ENCODE data around the gene NLGN1. TPM values are rescaled to one million over a fixed set of nuclear protein-coding genes. Genes with fewer than 3 reads are reported as not detected.

Gene NLGN1
- total RNA-seq, 5 donors from 2014 or later (not counting 1 experiment from before 2014, with no cell fraction given), result 0.18 TPM; not detected in 4

DNA sequence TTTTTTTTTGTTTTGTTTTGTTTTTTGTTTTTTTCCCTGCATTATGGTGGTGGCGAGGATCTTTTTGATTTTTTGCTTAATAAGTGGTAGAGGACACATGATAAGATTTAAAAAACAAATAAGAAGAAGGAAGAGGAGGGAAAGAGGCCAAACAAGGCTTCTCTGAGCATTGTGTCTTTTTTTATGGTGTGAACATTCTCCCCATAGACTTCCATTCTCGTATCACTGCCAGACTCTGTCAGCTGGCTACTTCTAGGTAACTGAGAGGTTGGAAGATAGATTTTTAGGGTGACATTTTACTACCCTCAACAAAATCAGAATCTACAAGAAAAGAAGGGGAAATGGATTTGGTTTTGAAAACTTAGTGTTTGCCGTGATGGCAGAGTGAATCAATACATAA is 3.8 kb downstream of the NLGN1 start:
- H3K36me3 Mint-ChIP-seq, result no peaks in the 10 kb centered on the region
- Histone ChIP-seq H3K4me1 (ENCODE audit: control insufficient read depth in 1 of 2, extremely low read depth in 1 of 2, insufficient read depth in 2 of 2, low read length in 2 of 2) (peaks cover 4 to 10% of the 10 kb centered on the region in 2 experiments), H3K9me3 (no peaks in the 10 kb centered on the region), H3K27me3 (replicated peaks in 1 of 2; ENCODE audit: control insufficient read depth in 2 of 2, extremely low read depth in 1 of 2, insufficient read depth in 2 of 2, low read length in 1 of 2) (peaks cover 2 to 14% of the 10 kb centered on the region in 2 experiments), H3K27ac (ENCODE audit: low read length) (no peak overlapping the region), H3K4me3 (ENCODE audit: control insufficient read depth in 1 of 2, extremely low read depth in 1 of 2, low read length in 1 of 2) (no peak overlapping the region), H3K36me3 (ENCODE audit: control insufficient read depth in 2 of 2, extremely low read depth in 1 of 2, insufficient read depth in 1 of 2, low read length in 1 of 2) (no peaks in the 10 kb centered on the region)
- H3K4me1 Mint-ChIP-seq, result peaks cover 12 to 20% (median 14%) of the 10 kb centered on the region in 3 donors
- ChIA-PET POLR2A (no interaction called here), CTCF (no interaction called here)
- DNase-seq, result no peak
- H3K27me3 Mint-ChIP-seq, result peaks cover 27 to 53% of the 10 kb centered on the region in 2 donors
- ATAC-seq (replicated peaks in 1 of 4), result no peak
- peaks cover 0 to 3% (median 0%) of the 10 kb centered on the region in 3 donors for H3K9me3 Mint-ChIP-seq
- WGBS (ENCODE audit: insufficient coverage), result no CpG with 5 or more reads among the region's 3 CpGs
- H3K27ac Mint-ChIP-seq, result no peak overlapping the region
- H3K4me3 Mint-ChIP-seq, result no peak overlapping the region

DNA sequence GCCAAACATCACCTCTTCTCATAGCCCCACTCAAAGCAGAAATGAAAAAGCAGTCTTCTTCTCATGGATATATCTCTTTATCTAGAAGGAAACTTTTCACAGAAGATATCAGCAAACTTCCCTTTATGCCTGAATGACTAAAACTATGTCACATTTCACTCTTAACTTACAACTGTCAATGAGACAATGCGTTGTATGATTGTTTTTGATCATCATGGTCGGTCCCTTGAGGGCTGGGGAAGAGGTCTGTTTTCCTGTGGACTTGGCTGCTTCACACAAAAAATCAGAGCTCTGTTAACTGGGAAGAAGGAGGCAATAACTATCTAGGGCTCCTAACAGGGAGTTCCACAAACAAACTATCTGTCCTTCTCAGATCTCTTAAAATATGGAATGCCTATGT is 5.1 kb downstream of the NLGN1 start:
- no peak overlapping the region for H3K4me3 Mint-ChIP-seq
- peaks cover 4 to 8% (median 4%) of the 10 kb centered on the region in 3 donors for H3K4me1 Mint-ChIP-seq
- CTCF ChIA-PET, result no interaction called here
- H3K27ac Mint-ChIP-seq, result no peak overlapping the region
- POLR2A ChIA-PET, result no interaction called here
- ATAC-seq (replicated peaks in 1 of 4) (no peak), DNase-seq (no peak)
- no peak overlapping the region for H3K27ac ChIP-seq (ENCODE audit: low read length)
- peaks cover 0 to 2% of the 10 kb centered on the region in 2 experiments for H3K4me1 ChIP-seq (ENCODE audit: control insufficient read depth in 1 of 2, extremely low read depth in 1 of 2, insufficient read depth in 2 of 2, low read length in 2 of 2)
- peaks cover 0 to 3% (median 0%) of the 10 kb centered on the region in 3 donors for H3K9me3 Mint-ChIP-seq
- H3K36me3 Mint-ChIP-seq, result no peaks in the 10 kb centered on the region
- H3K4me3 ChIP-seq (ENCODE audit: control insufficient read depth in 1 of 2, extremely low read depth in 1 of 2, low read length in 1 of 2), result no peak overlapping the region
- peaks cover 17 to 44% of the 10 kb centered on the region in 2 donors for H3K27me3 Mint-ChIP-seq
- H3K9me3 ChIP-seq, result no peaks in the 10 kb centered on the region
- no CpG with 5 or more reads among the region's 2 CpGs for WGBS (ENCODE audit: insufficient coverage)
- H3K27me3 ChIP-seq (replicated peaks in 1 of 2; ENCODE audit: control insufficient read depth in 2 of 2, extremely low read depth in 1 of 2, insufficient read depth in 2 of 2, low read length in 1 of 2), result peaks cover 2 to 5% of the 10 kb centered on the region in 2 experiments
- H3K36me3 ChIP-seq (ENCODE audit: control insufficient read depth in 2 of 2, extremely low read depth in 1 of 2, insufficient read depth in 1 of 2, low read length in 1 of 2), result no peaks in the 10 kb centered on the region

DNA sequence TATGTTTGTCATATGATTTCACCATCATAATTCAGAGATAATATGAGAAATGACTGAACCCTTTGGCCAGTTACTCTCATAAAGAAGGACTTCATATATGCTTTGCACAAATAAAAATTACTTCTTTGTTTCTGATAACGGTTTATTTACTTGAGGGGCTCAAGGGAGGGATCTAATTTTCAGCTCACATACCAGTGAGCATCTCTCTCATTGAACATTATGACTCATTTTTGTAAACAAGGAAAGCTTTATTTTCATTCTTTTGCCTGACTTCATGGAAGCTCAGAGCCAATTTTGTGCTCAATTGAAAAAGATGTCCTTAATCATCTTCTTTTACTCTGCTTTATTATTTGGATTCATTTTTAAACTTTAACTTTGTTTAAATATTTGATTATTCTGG is 5.8 kb downstream of the NLGN1 start:
- DNase-seq (no peak), ATAC-seq (replicated peaks in 1 of 4) (no peak)
- Histone ChIP-seq H3K27me3 (replicated peaks in 1 of 2; ENCODE audit: control insufficient read depth in 2 of 2, extremely low read depth in 1 of 2, insufficient read depth in 2 of 2, low read length in 1 of 2) (peaks cover 0 to 2% of the 10 kb centered on the region in 2 experiments), H3K27ac (ENCODE audit: low read length) (no peak overlapping the region), H3K9me3 (no peaks in the 10 kb centered on the region), H3K4me1 (ENCODE audit: control insufficient read depth in 1 of 2, extremely low read depth in 1 of 2, insufficient read depth in 2 of 2, low read length in 2 of 2) (no peaks in the 10 kb centered on the region), H3K4me3 (ENCODE audit: control insufficient read depth in 1 of 2, extremely low read depth in 1 of 2, low read length in 1 of 2) (no peak overlapping the region), H3K36me3 (ENCODE audit: control insufficient read depth in 2 of 2, extremely low read depth in 1 of 2, insufficient read depth in 1 of 2, low read length in 1 of 2) (no peaks in the 10 kb centered on the region)
- H3K9me3 Mint-ChIP-seq, result peaks cover 0 to 3% (median 0%) of the 10 kb centered on the region in 3 donors
- peaks cover 10 to 36% of the 10 kb centered on the region in 2 donors for H3K27me3 Mint-ChIP-seq
- ChIA-PET CTCF (no interaction called here), POLR2A (no interaction called here)
- no peak overlapping the region for H3K4me3 Mint-ChIP-seq
- H3K27ac Mint-ChIP-seq, result no peak overlapping the region
- no CpG with 5 or more reads among the region's 1 CpG for WGBS (ENCODE audit: insufficient coverage)
- peaks cover under 1 to 2% (median under 1%) of the 10 kb centered on the region in 3 donors for H3K4me1 Mint-ChIP-seq
- no peaks in the 10 kb centered on the region for H3K36me3 Mint-ChIP-seq

GRCh38 chr3:173404156-173404555 is 6.6 kb downstream of the NLGN1 start:
- no CpG with 5 or more reads among the region's 1 CpG for WGBS (ENCODE audit: insufficient coverage)
- no peak overlapping the region for H3K27ac Mint-ChIP-seq
- POLR2A ChIA-PET, result no interaction called here
- Histone ChIP-seq H3K9me3 (no peaks in the 10 kb centered on the region), H3K27me3 (replicated peaks in 1 of 2; ENCODE audit: control insufficient read depth in 2 of 2, extremely low read depth in 1 of 2, insufficient read depth in 2 of 2, low read length in 1 of 2) (peaks cover 0 to 2% of the 10 kb centered on the region in 2 experiments), H3K27ac (ENCODE audit: low read length) (no peak overlapping the region), H3K4me1 (ENCODE audit: control insufficient read depth in 1 of 2, extremely low read depth in 1 of 2, insufficient read depth in 2 of 2, low read length in 2 of 2) (no peaks in the 10 kb centered on the region), H3K4me3 (ENCODE audit: control insufficient read depth in 1 of 2, extremely low read depth in 1 of 2, low read length in 1 of 2) (no peak overlapping the region), H3K36me3 (ENCODE audit: control insufficient read depth in 2 of 2, extremely low read depth in 1 of 2, insufficient read depth in 1 of 2, low read length in 1 of 2) (no peaks in the 10 kb centered on the region)
- CTCF ChIA-PET, result no interaction called here
- no peaks in the 10 kb centered on the region for H3K36me3 Mint-ChIP-seq
- DNase-seq, result no peak
- H3K9me3 Mint-ChIP-seq, result peaks cover 0 to 3% (median 0%) of the 10 kb centered on the region in 3 donors
- no peak for ATAC-seq (replicated peaks in 1 of 4)
- no peak overlapping the region for H3K4me3 Mint-ChIP-seq
- no peaks in the 10 kb centered on the region for H3K4me1 Mint-ChIP-seq
- peaks cover 5 to 33% of the 10 kb centered on the region in 2 donors for H3K27me3 Mint-ChIP-seq

DNA sequence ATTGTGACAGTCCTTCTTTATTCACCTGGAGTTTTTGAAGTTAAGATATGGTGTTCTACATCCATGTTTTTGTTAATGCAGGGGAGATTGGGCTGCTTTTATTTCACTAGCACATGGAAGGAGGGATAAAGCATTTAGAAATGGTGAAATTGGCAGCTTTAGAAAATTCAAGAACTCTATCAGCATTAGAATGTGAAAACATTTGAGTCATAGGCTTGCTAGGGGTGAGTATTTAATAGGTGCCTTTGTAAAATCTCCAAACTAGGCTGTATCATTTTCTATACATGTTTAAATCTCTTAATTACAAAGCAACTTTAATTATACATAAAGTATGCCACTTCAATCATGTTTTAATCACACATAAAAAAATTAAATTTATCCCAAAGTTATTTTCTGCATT is 12.9 kb downstream of the NLGN1 start:
- Mint-ChIP-seq H3K9me3 (no peaks in the 10 kb centered on the region), H3K36me3 (no peaks in the 10 kb centered on the region), H3K27me3 (peaks cover 0 to 2% of the 10 kb centered on the region in 2 donors), H3K4me3 (no peak overlapping the region), H3K27ac (no peak overlapping the region), H3K4me1 (no peaks in the 10 kb centered on the region)
- DNase-seq (no peak), ATAC-seq (replicated peaks in 1 of 4) (no peak)
- ChIA-PET CTCF (no interaction called here), POLR2A (no interaction called here)
- Histone ChIP-seq H3K36me3 (ENCODE audit: control insufficient read depth in 2 of 2, extremely low read depth in 1 of 2, insufficient read depth in 1 of 2, low read length in 1 of 2) (no peaks in the 10 kb centered on the region), H3K9me3 (no peaks in the 10 kb centered on the region), H3K27me3 (replicated peaks in 1 of 2; ENCODE audit: control insufficient read depth in 2 of 2, extremely low read depth in 1 of 2, insufficient read depth in 2 of 2, low read length in 1 of 2) (no peaks in the 10 kb centered on the region), H3K27ac (ENCODE audit: low read length) (no peak overlapping the region), H3K4me3 (ENCODE audit: control insufficient read depth in 1 of 2, extremely low read depth in 1 of 2, low read length in 1 of 2) (no peak overlapping the region), H3K4me1 (ENCODE audit: control insufficient read depth in 1 of 2, extremely low read depth in 1 of 2, insufficient read depth in 2 of 2, low read length in 2 of 2) (no peaks in the 10 kb centered on the region)

GRCh38 chr3:173410849-173411248 is 13.3 kb downstream of the NLGN1 start:
- no peaks in the 10 kb centered on the region for H3K4me1 Mint-ChIP-seq
- H3K27me3 ChIP-seq (replicated peaks in 1 of 2; ENCODE audit: control insufficient read depth in 2 of 2, extremely low read depth in 1 of 2, insufficient read depth in 2 of 2, low read length in 1 of 2), result no peaks in the 10 kb centered on the region
- H3K27ac ChIP-seq (ENCODE audit: low read length), result no peak overlapping the region
- no peak overlapping the region for H3K27ac Mint-ChIP-seq
- ChIA-PET POLR2A (no interaction called here), CTCF (interaction anchor here in 1 of 2 donors (0.5 kb wide), 1 partner anchor 13 kb away, joined by 6 read pairs; the partner anchor contains the start of gene NLGN1)
- no peaks in the 10 kb centered on the region for H3K9me3 ChIP-seq
- H3K4me1 ChIP-seq (ENCODE audit: control insufficient read depth in 1 of 2, extremely low read depth in 1 of 2, insufficient read depth in 2 of 2, low read length in 2 of 2), result no peaks in the 10 kb centered on the region
- no peak overlapping the region for H3K4me3 ChIP-seq (ENCODE audit: control insufficient read depth in 1 of 2, extremely low read depth in 1 of 2, low read length in 1 of 2)
- ATAC-seq (replicated peaks in 1 of 4) (no peak), DNase-seq (no peak)
- peaks cover 0 to 2% of the 10 kb centered on the region in 2 donors for H3K27me3 Mint-ChIP-seq
- 100% methylated on average over 1 of the region's 1 CpG for WGBS (ENCODE audit: insufficient coverage)
- H3K4me3 Mint-ChIP-seq, result no peak overlapping the region
- H3K9me3 Mint-ChIP-seq, result no peaks in the 10 kb centered on the region
- no peaks in the 10 kb centered on the region for H3K36me3 Mint-ChIP-seq
- no peaks in the 10 kb centered on the region for H3K36me3 ChIP-seq (ENCODE audit: control insufficient read depth in 2 of 2, extremely low read depth in 1 of 2, insufficient read depth in 1 of 2, low read length in 1 of 2)

Data from T-cell (primary cell).